Transverse colon (tissue), 4 donors: Measurements from ENCODE around the gene GLIS1. TPM values are rescaled to one million over a fixed set of nuclear protein-coding genes. Genes with fewer than 3 reads are reported as not detected.

Source experiments
- DNase-seq: peaks from one replicate; pipeline ENCODE4 v3.0.0-alpha.2; 2019
- H3K27ac ChIP-seq, 4 donors: fragments of 200-600 bp; sonication (generic); 2 replicates each; pipeline ENCODE4 v1.5.1; 2016 to 2018; ENCODE audit warnings: inconsistent platforms in 4 of 4
- H3K27me3 ChIP-seq: fragments of 200-600 bp; sonication (generic); 2 replicates; pipeline ENCODE4 v1.5.1; 2017; ENCODE audit warnings: inconsistent platforms
- H3K36me3 ChIP-seq, 4 donors: fragments of 200-600 bp; sonication (generic); 2 replicates each; pipeline ENCODE4 v1.5.1; 2017 to 2019; ENCODE audit warnings: inconsistent platforms in 4 of 4
- H3K4me1 ChIP-seq, 4 donors: fragments of 200-600 bp; sonication (generic); 2 replicates each; pipeline ENCODE4 v1.5.1; 2017 to 2020; ENCODE audit warnings: inconsistent platforms in 4 of 4
- H3K4me3 ChIP-seq, 4 donors: fragments of 200-600 bp; sonication (generic); 1 replicate in 1 of 4; 2 replicates in 3 of 4; pipeline versions ENCODE4 v1.5.1 to v1.6.1; 2017 to 2019; ENCODE audit warnings: inconsistent platforms in 4 of 4
- H3K9me3 ChIP-seq, 2 donors: fragments of 200-600 bp; sonication (generic); 2 replicates each; pipeline ENCODE4 v1.5.1; 2017 to 2019; ENCODE audit warnings: inconsistent platforms in 2 of 2
- CTCF ChIP-seq, 5 experiments: fragments of 200-600 bp in 3 of 5; fragments of 450-650 bp in 2 of 5; sonication (generic) in 3 of 5; IDR thresholded peaks; 1 replicate in 2 of 5; 2 replicates in 3 of 5; pipeline ENCODE4 v1.5.1; 2016 to 2017; ENCODE audit warnings: antibody characterized with exemption in 5 of 5, inconsistent platforms in 3 of 5, mild to moderate bottlenecking in 2 of 5, moderate library complexity in 1 of 5
- EP300 ChIP-seq: sonication (generic); formaldehyde crosslinking; IDR thresholded peaks from one replicate; pipeline ENCODE4 v1.6.1; 2017; ENCODE audit warnings: antibody characterized with exemption, low read depth
- POLR2A ChIP-seq: fragments of 450-650 bp; IDR thresholded peaks from one replicate; pipeline ENCODE4 v1.6.1; 2016; ENCODE audit warnings: antibody characterized with exemption, mild to moderate bottlenecking, moderate library complexity
- POLR2AphosphoS5 ChIP-seq, 3 donors: sonication (generic); formaldehyde crosslinking; IDR thresholded peaks; one replicate each; pipeline ENCODE4 v1.6.1; 2016; ENCODE audit warnings: antibody characterized with exemption in 3 of 3
- WGBS, 2 donors: methylation state at CpG; one replicate each; pipeline ENCODE4 v1.1.5; 2018; ENCODE audit warnings: low coverage in 1 of 2; 5-methylcytosine and 5-hydroxymethylcytosine counted together
- in situ Hi-C, 4 donors: fragments of 200-750 bp; cut with MboI; loops; one replicate each; pipeline versions ENCODE4 v1.15.0 to v1.15.1; 2017; ENCODE audit warnings: low sequenced_read_pairs in 3 of 4, low pct_ligation_motif_present in 1 of 4, low pct_unique_long_range_greater_than_20kb in 1 of 4
- intact Hi-C: fragments of 100-400 bp; cut with DNase I; formaldehyde crosslinking; loops from one replicate; pipeline ENCODE4 v1.15.1; 2023; ENCODE audit warnings: low total_unique reads
- total RNA-seq, 4 donors: library from RNA; depleted of rRNA; stranded (reverse); fragments of >200 nt; gene quantifications; one replicate each; pipeline ENCODE4 v1.1.0, GENCODE V29; 2016

Gene GLIS1
- total RNA-seq, 4 donors from 2014 or later: 0.16 to 0.75 (median 0.27) TPM; not detected in 1

- H3K36me3 ChIP-seq: no peaks in the 10 kb centered on the region
- no peak for TF ChIP-seq POLR2AphosphoS5 (IDR thresholded peaks at IDR 0.05)
- TF ChIP-seq CTCF (IDR thresholded peaks at IDR 0.05): no peak
- TF ChIP-seq POLR2A: no peak
- TF ChIP-seq EP300: no peak
- H3K27me3 ChIP-seq: no peaks in the 10 kb centered on the region
- DNase-seq: no peak
- peaks cover 0 to 13% (median 3%) of the 10 kb centered on the region in 4 donors for H3K4me1 ChIP-seq
- H3K27ac ChIP-seq: no peak overlapping the region
- in situ Hi-C loops (no loop called here), intact Hi-C loops (no loop called here)
- no peak overlapping the region for H3K4me3 ChIP-seq
- no peaks in the 10 kb centered on the region for H3K9me3 ChIP-seq
- 87 to 91% methylated on average over 3 of the region's 3 CpGs for WGBS, 2 donors
These were observed 38.2 kb downstream of the GLIS1 start for GRCh38 chr1:53700776-53701175.

GRCh38 chr1:53699981-53700380 lies 39.0 kb downstream of the GLIS1 start:
- Histone ChIP-seq H3K27me3 (no peaks in the 10 kb centered on the region), H3K4me1 (peaks cover 0 to 13% (median 3%) of the 10 kb centered on the region in 4 donors), H3K9me3 (no peaks in the 10 kb centered on the region), H3K4me3 (no peak overlapping the region), H3K27ac (no peak overlapping the region), H3K36me3 (no peaks in the 10 kb centered on the region)
- in situ Hi-C loops: no loop called here
- intact Hi-C loops: no loop called here
- no peak for DNase-seq
- WGBS, 2 donors: 88% methylated on average over 6 of the region's 8 CpGs; no CpG with 5 or more reads in 1 of the 2 donors
- TF ChIP-seq CTCF (IDR thresholded peaks at IDR 0.05) (no peak), POLR2AphosphoS5 (IDR thresholded peaks at IDR 0.05) (no peak), POLR2A (no peak)

GRCh38 chr1:53698384-53698980 lies 40.5 kb downstream of the GLIS1 start:
- no peak for DNase-seq
- in situ Hi-C loops: no loop called here

More at GRCh38 chr1:53698384-53698980, 40.5 kb downstream of the GLIS1 start:
- no peak overlapping the region for H3K27ac ChIP-seq
- no peaks in the 10 kb centered on the region for H3K27me3 ChIP-seq
- H3K36me3 ChIP-seq: no peaks in the 10 kb centered on the region
- H3K9me3 ChIP-seq: no peaks in the 10 kb centered on the region
- WGBS, 2 donors: 57 to 62% methylated on average over 4 to 7 of the region's 7 CpGs
- intact Hi-C loops: no loop called here
- peaks cover 0 to 13% (median 3%) of the 10 kb centered on the region in 4 donors for H3K4me1 ChIP-seq
- TF ChIP-seq POLR2AphosphoS5 (IDR thresholded peaks at IDR 0.05): no peak
- no peak for TF ChIP-seq EP300
- TF ChIP-seq POLR2A: no peak
- no peak for TF ChIP-seq CTCF (IDR thresholded peaks at IDR 0.05)
- H3K4me3 ChIP-seq: no peak overlapping the region
